T-helper 2 cell treated with Interferon-gamma antibody and Interleukin-4, amounts not matched to agents 5 μg/mL and 100 μg/mL, for 36 hours (primary cell): ENCODE measurements around the gene ZNF546.
"Not testable (repeated sequence)": the region's sequence is repeated elsewhere in the genome, so short reads cannot be mapped to it uniquely, and the experiment has no call there.

Experiments used
- DNase-seq: peaks from one replicate; pipeline ENCODE4 v3.0.0; 2021; ENCODE audit warnings: low spot score
- H3K27ac Mint-ChIP-seq: one replicate; pipeline ENCODE4 v1.8.0; 2021; ENCODE audit warnings: mild to moderate bottlenecking, mixed read lengths
- H3K27me3 Mint-ChIP-seq: one replicate; pipeline ENCODE4 v1.8.0; 2021; ENCODE audit warnings: low read depth, mixed read lengths
- H3K36me3 Mint-ChIP-seq: one replicate; pipeline ENCODE4 v1.8.0; 2021; ENCODE audit warnings: low read depth, mixed read lengths
- H3K4me1 Mint-ChIP-seq: one replicate; pipeline ENCODE4 v1.8.0; 2021; ENCODE audit warnings: low read depth, mixed read lengths
- H3K4me3 Mint-ChIP-seq: one replicate; pipeline ENCODE4 v1.8.0; 2022; ENCODE audit warnings: mild to moderate bottlenecking, moderate library complexity, mixed read lengths
- H3K9me3 Mint-ChIP-seq: one replicate; pipeline ENCODE4 v1.8.0; 2021; ENCODE audit warnings: mixed read lengths

ZNF546 gene

DNA sequence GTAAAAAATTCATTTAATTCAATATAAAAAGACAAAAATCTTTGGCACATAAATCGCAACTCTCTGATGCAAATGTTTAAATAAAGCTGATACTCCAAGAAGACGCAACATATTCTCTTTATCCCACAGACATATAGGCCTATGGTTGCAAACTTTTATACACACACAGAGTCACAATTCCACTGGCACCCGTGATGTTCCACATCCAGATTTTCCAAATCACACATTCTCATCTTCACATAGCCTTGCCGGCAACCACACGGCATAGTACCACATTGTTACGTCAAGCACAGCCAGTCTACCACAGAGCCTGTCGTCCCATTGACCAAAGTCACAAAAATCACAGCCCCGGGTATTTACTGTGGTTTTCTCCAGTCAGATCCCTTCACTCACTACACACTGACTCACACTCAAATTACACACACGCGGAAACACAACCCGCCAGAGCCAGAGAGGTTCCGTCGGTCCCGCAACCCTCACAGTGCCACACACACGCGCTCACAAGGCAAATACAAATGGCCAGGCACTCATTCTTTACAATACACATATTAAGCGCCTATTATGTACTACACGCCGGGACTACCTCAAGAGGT, 546 bp upstream of the ZNF546 start:
- Mint-ChIP-seq H3K4me3 (peak overlapping the region; percentile 93), H3K9me3 (peaks cover 25% of the 10 kb centered on the region), H3K27ac (peak overlapping the region; percentile 96), H3K27me3 (no peaks in the 10 kb centered on the region), H3K36me3 (peaks cover 38% of the 10 kb centered on the region), H3K4me1 (peaks cover 26% of the 10 kb centered on the region)
- no peak for DNase-seq

DNA sequence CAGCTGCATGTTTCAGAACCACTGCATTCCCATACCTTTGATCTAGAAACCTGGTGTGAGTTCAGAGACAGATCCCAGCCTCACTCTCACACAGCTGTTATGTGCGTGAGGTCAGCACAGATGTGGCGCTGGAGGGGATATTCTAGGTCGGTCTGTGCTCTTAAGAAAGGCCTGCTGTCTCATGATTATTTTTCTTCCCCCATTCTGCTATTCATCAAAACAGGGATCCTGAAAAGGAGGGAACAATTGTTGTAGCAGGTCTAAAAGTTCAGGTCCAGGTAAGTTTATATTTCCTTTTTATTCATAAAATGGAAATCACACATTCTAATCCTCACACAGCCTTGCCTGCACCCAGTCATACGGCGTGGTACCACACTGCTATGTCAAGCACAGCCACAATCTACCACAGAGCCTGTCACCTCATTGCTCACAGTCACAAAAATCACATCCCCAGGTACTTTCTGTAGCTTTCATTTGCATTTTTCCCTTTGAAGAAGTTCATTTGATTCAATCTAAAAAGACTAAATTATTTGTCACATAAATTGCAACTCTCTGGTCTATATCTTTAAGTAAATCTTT, 867 bp downstream of the ZNF546 start:
- Mint-ChIP-seq H3K4me1 (peaks cover 26% of the 10 kb centered on the region), H3K27ac (peak overlapping the region; percentile 96), H3K36me3 (peaks cover 34% of the 10 kb centered on the region), H3K4me3 (peak overlapping the region; percentile 93), H3K9me3 (peaks cover 24% of the 10 kb centered on the region), H3K27me3 (no peaks in the 10 kb centered on the region)
- no peak for DNase-seq

GRCh38 chr19:39998501-39998900, 1.6 kb downstream of the ZNF546 start:
- H3K4me3 Mint-ChIP-seq, result peak overlapping the region; percentile 93
- peaks cover 28% of the 10 kb centered on the region for H3K36me3 Mint-ChIP-seq
- H3K27ac Mint-ChIP-seq, result peak overlapping the region; percentile 96
- no peak for DNase-seq
- H3K9me3 Mint-ChIP-seq, result peaks cover 16% of the 10 kb centered on the region
- H3K27me3 Mint-ChIP-seq, result no peaks in the 10 kb centered on the region
- H3K4me1 Mint-ChIP-seq, result peaks cover 23% of the 10 kb centered on the region

- no peaks in the 10 kb centered on the region for H3K27me3 Mint-ChIP-seq
- DNase-seq, result no peak
- peaks cover 46% of the 10 kb centered on the region for H3K36me3 Mint-ChIP-seq
- no peaks in the 10 kb centered on the region for H3K4me1 Mint-ChIP-seq
- no peak overlapping the region for H3K4me3 Mint-ChIP-seq
- H3K27ac Mint-ChIP-seq, result no peak overlapping the region
- peaks cover 22% of the 10 kb centered on the region for H3K9me3 Mint-ChIP-seq
Measured at GRCh38 chr19:40005691-40006272, 8.9 kb downstream of the ZNF546 start.

- no peaks in the 10 kb centered on the region for H3K4me1 Mint-ChIP-seq
- no peaks in the 10 kb centered on the region for H3K27me3 Mint-ChIP-seq
- peaks cover 49% of the 10 kb centered on the region for H3K36me3 Mint-ChIP-seq
- no peak for DNase-seq
- no peak overlapping the region for H3K4me3 Mint-ChIP-seq
- no peak overlapping the region for H3K27ac Mint-ChIP-seq
- peaks cover 22% of the 10 kb centered on the region for H3K9me3 Mint-ChIP-seq
Measured at GRCh38 chr19:40006273-40006691, 9.4 kb downstream of the ZNF546 start.

DNA sequence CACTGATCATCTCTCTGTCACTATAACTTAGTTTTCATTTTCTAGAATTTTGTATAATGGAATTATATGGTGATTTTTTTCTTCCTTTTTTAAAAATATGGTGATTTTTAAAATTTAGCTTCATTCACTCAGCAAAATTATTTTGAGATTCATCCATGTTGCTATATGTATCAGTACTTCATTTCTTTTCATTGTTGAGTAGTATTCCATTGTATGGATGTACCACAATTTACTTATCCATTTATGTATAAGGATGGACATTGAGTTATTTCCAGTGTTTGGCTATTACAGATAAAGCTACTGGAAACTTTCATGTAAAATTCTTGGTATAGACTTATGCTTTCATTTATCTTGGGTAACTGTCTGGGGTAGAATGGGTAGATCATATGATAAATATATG, 12.8 kb downstream of the ZNF546 start:
- no peaks in the 10 kb centered on the region for H3K4me1 Mint-ChIP-seq
- no peak overlapping the region for H3K4me3 Mint-ChIP-seq
- no peaks in the 10 kb centered on the region for H3K27me3 Mint-ChIP-seq
- no peak overlapping the region for H3K27ac Mint-ChIP-seq
- peaks cover 50% of the 10 kb centered on the region for H3K9me3 Mint-ChIP-seq
- H3K36me3 Mint-ChIP-seq, result peaks cover 80% of the 10 kb centered on the region
- no peak for DNase-seq

DNA sequence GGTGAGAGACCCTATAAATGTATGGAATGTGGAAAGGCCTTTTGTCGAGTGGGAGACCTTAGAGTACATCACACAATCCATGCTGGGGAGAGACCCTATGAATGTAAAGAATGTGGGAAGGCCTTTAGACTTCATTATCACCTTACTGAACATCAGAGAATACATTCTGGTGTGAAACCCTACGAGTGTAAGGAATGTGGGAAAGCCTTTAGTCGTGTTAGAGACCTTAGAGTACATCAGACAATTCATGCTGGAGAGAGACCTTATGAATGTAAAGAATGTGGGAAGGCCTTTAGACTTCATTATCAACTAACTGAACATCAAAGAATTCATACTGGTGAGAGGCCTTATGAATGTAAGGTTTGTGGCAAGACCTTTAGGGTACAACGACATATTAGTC, 17.1 kb downstream of the ZNF546 start:
- H3K4me1 Mint-ChIP-seq, result no peaks in the 10 kb centered on the region
- H3K27me3 Mint-ChIP-seq, result no peaks in the 10 kb centered on the region
- H3K4me3 Mint-ChIP-seq, result no peak overlapping the region
- no peak for DNase-seq
- peaks cover 59% of the 10 kb centered on the region for H3K36me3 Mint-ChIP-seq
- H3K9me3 Mint-ChIP-seq, result peaks cover 75% of the 10 kb centered on the region
- H3K27ac Mint-ChIP-seq, result no peak overlapping the region

- DNase-seq, result no peak
- H3K4me1 Mint-ChIP-seq, result no peaks in the 10 kb centered on the region
- no peak overlapping the region for H3K4me3 Mint-ChIP-seq
- H3K27ac Mint-ChIP-seq, result no peak overlapping the region
- H3K27me3 Mint-ChIP-seq, result no peaks in the 10 kb centered on the region
- peaks cover 13% of the 10 kb centered on the region for H3K36me3 Mint-ChIP-seq
- peaks cover 87% of the 10 kb centered on the region for H3K9me3 Mint-ChIP-seq
Measured at GRCh38 chr19:40023969-40024368, 27.1 kb downstream of the ZNF546 start.

GRCh38 chr19:40025938-40026596, 29.2 kb downstream of the ZNF546 start:
- Mint-ChIP-seq H3K4me1 (no peaks in the 10 kb centered on the region), H3K36me3 (peaks cover 19% of the 10 kb centered on the region), H3K9me3 (peaks cover 84% of the 10 kb centered on the region)

GRCh38 chr19:40026597-40026970, 29.7 kb downstream of the ZNF546 start:
- Mint-ChIP-seq H3K9me3 (peaks cover 80% of the 10 kb centered on the region), H3K27me3 (no peaks in the 10 kb centered on the region), H3K4me3 (no peak overlapping the region), H3K4me1 (no peaks in the 10 kb centered on the region), H3K27ac (no peak overlapping the region), H3K36me3 (peaks cover 20% of the 10 kb centered on the region)
- no peak for DNase-seq

More at GRCh38 chr19:40025938-40026596, 29.2 kb downstream of the ZNF546 start:
- no peak for DNase-seq
- Mint-ChIP-seq H3K27me3 (no peaks in the 10 kb centered on the region), H3K27ac (no peak overlapping the region), H3K4me3 (no peak overlapping the region)

DNA sequence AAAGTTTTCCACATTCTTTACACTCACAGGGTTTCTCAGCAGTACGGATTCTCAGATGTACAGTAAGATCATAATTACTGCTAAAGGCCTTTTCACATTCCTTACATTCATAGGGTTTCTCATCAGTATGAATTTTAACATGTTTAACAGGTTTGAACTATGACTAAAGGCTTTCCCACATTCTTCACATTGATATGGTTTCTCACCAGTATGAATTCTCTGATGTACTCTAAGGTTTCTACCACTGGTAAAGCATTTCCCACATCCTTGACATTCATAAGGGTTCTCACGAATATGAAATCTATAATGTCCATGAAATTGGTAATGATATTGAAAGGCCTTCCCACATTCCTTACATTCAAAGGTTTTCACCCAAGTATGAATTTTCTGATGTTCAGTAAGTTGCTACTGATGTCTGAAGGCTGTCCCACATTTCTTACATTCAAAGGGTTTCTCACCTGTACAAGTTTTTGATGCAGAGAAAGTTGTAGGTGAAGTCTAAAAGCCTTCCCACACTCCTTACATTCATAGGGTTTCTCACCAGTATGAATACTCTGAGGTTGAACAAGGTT, 37.2 kb downstream of the ZNF546 start:
- Mint-ChIP-seq H3K27ac (no peak overlapping the region), H3K4me1 (no peaks in the 10 kb centered on the region), H3K27me3 (no peaks in the 10 kb centered on the region), H3K4me3 (no peak overlapping the region), H3K9me3 (peaks cover 65% of the 10 kb centered on the region), H3K36me3 (peaks cover 32% of the 10 kb centered on the region)
- no peak for DNase-seq

DNA sequence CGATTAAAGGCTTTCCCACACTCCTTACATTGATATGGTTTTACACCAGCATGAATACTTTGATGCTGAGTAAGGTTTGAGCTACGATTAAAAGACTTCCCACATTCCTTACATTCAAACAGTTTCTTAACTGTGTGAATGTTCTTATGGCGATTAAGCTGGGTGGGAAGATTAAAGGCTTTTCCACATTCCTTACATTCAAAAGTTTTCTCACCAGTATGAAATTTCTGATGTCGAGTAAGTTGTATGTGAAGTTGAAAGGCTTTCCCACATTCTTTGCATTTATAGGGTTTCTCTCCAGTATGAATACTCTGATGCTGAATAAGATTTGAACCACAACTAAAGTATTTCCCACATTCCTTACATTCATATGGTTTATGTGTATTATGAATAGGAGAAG, 39.1 kb downstream of the ZNF546 start:
- H3K4me3 Mint-ChIP-seq, result no peak overlapping the region
- H3K9me3 Mint-ChIP-seq, result peaks cover 54% of the 10 kb centered on the region
- H3K27me3 Mint-ChIP-seq, result no peaks in the 10 kb centered on the region
- H3K27ac Mint-ChIP-seq, result no peak overlapping the region
- peaks cover 30% of the 10 kb centered on the region for H3K36me3 Mint-ChIP-seq
- H3K4me1 Mint-ChIP-seq, result no peaks in the 10 kb centered on the region
- no peak for DNase-seq

DNA sequence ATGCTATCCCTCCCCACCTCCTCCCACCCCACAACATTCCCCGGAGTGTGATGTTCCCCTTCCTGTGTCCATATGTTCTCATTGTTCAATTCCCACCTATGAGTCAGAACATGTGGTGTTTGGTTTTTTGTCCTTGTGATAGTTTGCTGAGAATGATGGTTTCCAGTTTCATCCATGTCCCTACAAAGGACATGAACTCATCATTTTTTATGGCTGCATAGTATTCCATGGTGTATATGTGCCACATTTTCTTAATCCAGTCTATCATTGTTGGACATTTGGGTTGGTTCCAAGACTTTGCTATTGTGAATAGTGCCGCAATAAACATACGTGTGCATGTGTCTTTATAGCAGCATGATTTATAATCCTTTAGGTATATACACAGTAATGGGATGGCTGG, 41.2 kb downstream of the ZNF546 start:
- not testable (repeated sequence) for H3K27me3 Mint-ChIP-seq, DNase-seq, H3K4me3 Mint-ChIP-seq, H3K4me1 Mint-ChIP-seq, H3K27ac Mint-ChIP-seq
- peaks cover 32% of the 10 kb centered on the region for H3K36me3 Mint-ChIP-seq
- peaks cover 46% of the 10 kb centered on the region for H3K9me3 Mint-ChIP-seq

- H3K27me3 Mint-ChIP-seq, DNase-seq, H3K27ac Mint-ChIP-seq, H3K4me1 Mint-ChIP-seq, H3K4me3 Mint-ChIP-seq: not testable (repeated sequence)
- peaks cover 54% of the 10 kb centered on the region for H3K36me3 Mint-ChIP-seq
- peaks cover 47% of the 10 kb centered on the region for H3K9me3 Mint-ChIP-seq
Measured at GRCh38 chr19:40041718-40042117, 44.9 kb downstream of the ZNF546 start.
